IPS-11a (cell line): ENCODE results near the gene RBMY1A1.
"Not testable (repeated sequence)": the region's sequence is repeated elsewhere in the genome, so short reads cannot be mapped to it uniquely, and the experiment has no call there.

Experiments
- H3K4me3 ChIP-seq: one replicate; pipeline ENCODE4 v1.5.1; 2013; ENCODE audit warnings: low read depth, low read length, control low read depth

Gene RBMY1A1

DNA sequence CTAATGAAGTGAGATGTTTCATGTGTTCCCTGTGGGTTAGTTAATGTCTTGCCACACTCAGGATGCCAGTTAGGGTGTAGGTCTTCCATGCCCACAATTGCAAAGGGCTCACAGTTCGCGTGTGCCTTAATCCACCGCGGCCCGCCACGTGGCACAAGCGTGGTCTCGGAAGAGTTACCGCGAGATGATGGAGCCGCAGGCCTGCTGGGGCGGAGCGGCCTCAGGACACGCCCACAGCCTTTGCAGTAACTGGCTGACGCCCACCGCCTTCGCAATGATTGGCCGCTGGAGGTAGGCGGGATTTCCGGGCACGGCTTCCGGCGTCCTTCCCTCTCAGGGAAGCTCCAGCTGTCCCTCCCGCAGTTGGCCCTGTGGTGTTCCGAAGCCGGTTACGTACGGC is at the start of gene RBMY1A1:
Gene RBMY1A1 (plus strand): TSS at position 301 of the 400 bp plus-strand sequence. CDS start 2,013 bp downstream, outside the sequence.
- H3K4me3 ChIP-seq, result not testable (repeated sequence)

DNA sequence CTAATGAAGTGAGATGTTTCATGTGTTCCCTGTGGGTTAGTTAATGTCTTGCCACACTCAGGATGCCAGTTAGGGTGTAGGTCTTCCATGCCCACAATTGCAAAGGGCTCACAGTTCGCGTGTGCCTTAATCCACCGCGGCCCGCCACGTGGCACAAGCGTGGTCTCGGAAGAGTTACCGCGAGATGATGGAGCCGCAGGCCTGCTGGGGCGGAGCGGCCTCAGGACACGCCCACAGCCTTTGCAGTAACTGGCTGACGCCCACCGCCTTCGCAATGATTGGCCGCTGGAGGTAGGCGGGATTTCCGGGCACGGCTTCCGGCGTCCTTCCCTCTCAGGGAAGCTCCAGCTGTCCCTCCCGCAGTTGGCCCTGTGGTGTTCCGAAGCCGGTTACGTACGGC is 23.6 kb upstream of the RBMY1A1 start, which contains the start of gene RBMY1B:
Gene RBMY1B (plus strand): TSS at position 301 of the 400 bp plus-strand sequence. CDS start 2,013 bp downstream, outside the sequence.
- not testable (repeated sequence) for H3K4me3 ChIP-seq

DNA sequence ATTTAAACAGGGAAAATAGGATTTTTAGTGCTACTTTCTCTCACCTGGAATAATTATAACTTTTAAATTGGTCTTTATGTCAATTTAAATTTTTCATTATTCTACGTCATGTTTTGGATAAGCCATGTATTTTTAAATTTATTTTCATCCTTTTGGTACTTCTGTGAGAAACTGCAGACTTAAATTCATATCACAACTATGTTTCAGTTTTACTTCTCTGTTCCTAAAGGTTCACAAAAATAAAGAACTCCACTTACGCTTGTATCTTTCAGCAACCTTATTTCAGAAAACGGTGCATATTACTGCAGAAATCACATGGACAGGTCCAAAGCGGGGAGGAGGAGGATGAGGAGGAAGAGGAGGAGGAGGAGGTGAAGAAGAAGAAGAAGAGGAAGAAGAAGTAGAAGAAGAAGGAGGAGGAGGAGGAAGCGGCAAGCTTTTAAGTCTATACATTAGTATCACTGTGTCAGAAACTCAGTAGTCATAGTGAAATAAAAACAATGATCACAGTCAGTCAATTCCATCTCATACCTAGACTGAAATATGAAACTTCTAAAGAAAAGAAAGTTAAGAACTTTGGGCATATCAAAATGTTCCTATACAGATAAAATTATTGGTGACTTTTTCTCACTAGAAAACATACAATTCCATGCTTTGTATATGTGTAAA is 24.8 kb downstream of the RBMY1A1 start:
- H3K4me3 ChIP-seq, result not testable (repeated sequence)

DNA sequence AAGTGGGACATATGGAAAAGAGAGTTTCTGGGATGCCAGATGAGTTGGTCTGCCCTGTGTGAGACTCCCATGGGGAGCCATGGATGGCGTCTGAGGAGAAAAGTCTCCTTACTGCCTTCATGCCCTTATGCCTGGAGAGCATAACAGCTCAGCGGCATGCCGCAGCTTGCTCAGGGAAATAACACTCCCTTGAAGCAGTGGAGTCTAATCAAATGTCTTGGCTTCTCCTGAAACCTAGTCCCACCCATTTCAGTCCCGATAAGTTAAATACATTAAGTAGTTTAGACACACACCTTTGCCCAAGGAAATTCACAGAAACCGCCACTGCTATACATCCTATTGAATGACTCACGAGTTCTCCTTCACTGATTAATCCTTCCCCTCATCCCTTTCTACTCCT is 50.8 kb downstream of the RBMY1A1 start:
- H3K4me3 ChIP-seq, result no peak overlapping the region

- H3K4me3 ChIP-seq, result not testable (repeated sequence)
These were observed 51.8 kb downstream of the RBMY1A1 start for GRCh38 chrY:21586454-21586853.

- H3K4me3 ChIP-seq, result no peak overlapping the region
These were observed 57.4 kb downstream of the RBMY1A1 start for GRCh38 chrY:21592059-21592458.

DNA sequence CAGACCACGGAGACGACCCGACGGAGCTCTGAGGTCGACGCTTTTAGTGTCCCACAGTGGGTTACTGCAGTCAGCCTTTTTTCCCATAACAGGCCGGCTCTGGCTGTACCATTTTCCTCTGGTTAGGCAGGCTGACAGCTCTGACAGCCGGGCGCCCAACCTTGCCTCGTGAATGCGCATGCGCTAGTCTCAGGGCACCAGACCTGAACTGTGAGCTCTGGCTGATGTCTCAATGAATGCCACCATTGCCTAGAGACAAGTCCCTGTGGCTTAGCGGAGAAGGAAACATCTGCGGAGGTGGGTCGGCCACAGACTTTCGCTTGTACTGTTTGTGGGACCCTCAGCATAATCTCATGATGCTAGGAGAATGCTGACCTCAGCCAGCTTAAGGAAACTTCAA is 61.6 kb downstream of the RBMY1A1 start:
- H3K4me3 ChIP-seq, result not testable (repeated sequence)
